ENCODE data around the gene SMPDL3A. TPM values are rescaled to one million over a fixed set of nuclear protein-coding genes. Genes with fewer than 3 reads are reported as not detected.

SMPDL3A gene
- total RNA-seq, 1 experiment from 2014 or later = 0.59 TPM

DNA sequence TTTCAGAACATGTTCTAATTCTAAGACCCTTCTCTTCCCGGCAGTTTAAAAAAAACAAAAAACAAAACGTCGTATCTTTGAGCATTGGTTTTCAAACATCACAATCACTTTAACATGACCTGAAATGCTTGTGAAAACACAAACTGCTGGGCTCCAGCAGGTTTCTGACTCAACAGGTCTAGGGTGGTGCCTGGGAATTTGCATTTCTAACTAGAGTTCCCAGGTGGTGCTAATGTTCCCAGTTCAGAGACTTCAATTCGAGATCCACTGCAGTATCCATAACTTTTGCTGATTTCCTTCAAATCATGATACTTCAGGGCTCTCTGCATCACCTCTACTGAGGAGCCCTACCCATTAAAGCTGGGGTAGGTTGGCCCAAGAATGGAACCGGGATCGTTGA, 850 bp upstream of the SMPDL3A start:
- Histone ChIP-seq H4K91ac (ENCODE audit: insufficient read length, low read depth, low read length) (no peak overlapping the region), H2BK120ac (ENCODE audit: low read depth, low read length, poor library complexity, severe bottlenecking) (no peak overlapping the region), H3K4ac (ENCODE audit: low read depth, low read length) (no peak overlapping the region), H3K56ac (ENCODE audit: insufficient read length, low read depth, low read length) (no peak overlapping the region), H4K5ac (ENCODE audit: insufficient read length, low read depth, low read length) (no peak overlapping the region), H3K23me2 (ENCODE audit: insufficient read length, low read depth, low read length, poor library complexity, severe bottlenecking) (peaks cover 11% of the 10 kb centered on the region), H2BK5ac (ENCODE audit: insufficient read length, low read length) (no peak overlapping the region), H3K9me3 (ENCODE audit: control insufficient read depth, low read depth, low read length) (no peaks in the 10 kb centered on the region), H3K9ac (ENCODE audit: extremely low read depth, insufficient read length, low read length) (no peak overlapping the region), H2AK5ac (ENCODE audit: insufficient read length, low read length) (no peak overlapping the region), H3K4me2 (ENCODE audit: insufficient read depth, insufficient read length, low read length) (peak overlapping the region; percentile 93), H2BK12ac (ENCODE audit: insufficient read length, low read depth, low read length) (no peak overlapping the region), H2BK15ac (ENCODE audit: low read depth, low read length) (no peak overlapping the region), H2BK20ac (ENCODE audit: low read depth, low read length, poor library complexity, severe bottlenecking) (no peak overlapping the region), H3K27ac (ENCODE audit: insufficient read length, low read depth, low read length) (no peak overlapping the region), H2AFZ (ENCODE audit: low read length) (no peak overlapping the region), H3K18ac (ENCODE audit: insufficient read length, low read depth, low read length) (no peak overlapping the region), H3K23ac (ENCODE audit: insufficient read length, low read depth, low read length) (no peak overlapping the region), H4K20me1 (ENCODE audit: control insufficient read depth, insufficient read depth, insufficient read length) (no peaks in the 10 kb centered on the region), H3K79me2 (ENCODE audit: insufficient read depth, low read length) (no peaks in the 10 kb centered on the region), H3T11ph (ENCODE audit: low read length) (no peak overlapping the region), H3K14ac (ENCODE audit: insufficient read depth, low read length) (no peak overlapping the region), H4K8ac (replicated peaks; ENCODE audit: insufficient read length, low read depth, low read length) (no peak overlapping the region), H3K4me1 (ENCODE audit: insufficient read depth, low read length) (peaks cover 5% of the 10 kb centered on the region; the same call in 1 of the 2 replicates), H3K27me3 (ENCODE audit: insufficient read depth, low read length) (peaks cover 3% of the 10 kb centered on the region; the same call in 1 of the 2 replicates), H3K79me1 (ENCODE audit: insufficient read depth, low read depth, low read length, poor library complexity, severe bottlenecking) (no peaks in the 10 kb centered on the region)
- no CpG with 5 or more reads among the region's 6 CpGs for WGBS (ENCODE audit: extremely low coverage, insufficient read length, low lambda C conversion rate)
- no peak for TF ChIP-seq CTCF (conservative IDR thresholded peaks at IDR 0.05)
- peaks cover 36% of the 10 kb centered on the region for H3K27me3 Mint-ChIP-seq (ENCODE audit: low read depth)
- H3K36me3 Mint-ChIP-seq (ENCODE audit: insufficient read depth in 1 of 3, low read depth in 3 of 3) = no peaks in the 10 kb centered on the region
- no peaks in the 10 kb centered on the region; a peak in 1 of 5 replicates for H3K9me3 Mint-ChIP-seq
- no peak overlapping the region for H3K27ac Mint-ChIP-seq
- DNase-seq = no peak
- peak overlapping the region; percentile 24 to 84; a peak in 4 of 5 replicates for H3K4me3 Mint-ChIP-seq
- H3K4me1 Mint-ChIP-seq = peaks cover 42 to 45% of the 10 kb centered on the region in 2 experiments
